HL-60 (cell line): ENCODE data around the gene DCTN2.

Experiments used
- CTCF ChIP-seq: IDR thresholded peaks from one replicate; pipeline ENCODE4 v1.5.1; 2011; ENCODE audit warnings: low read length, control low read depth, inconsistent platforms; ENCODE audit not compliant: insufficient read depth
- GABPA ChIP-seq: IDR thresholded peaks from 2 replicates; pipeline ENCODE4 v1.6.1; 2012; ENCODE audit warnings: low read depth
- POLR2AphosphoS5 ChIP-seq: IDR thresholded peaks from 2 replicates; pipeline ENCODE4 v1.6.1; 2012; ENCODE audit warnings: low read depth
- REST ChIP-seq: IDR thresholded peaks from 2 replicates; pipeline ENCODE4 v1.6.1; 2012; ENCODE audit warnings: low read depth; ENCODE audit not compliant: insufficient replicate concordance

GRCh38 chr12:57496822-57497221, 50.2 kb downstream of the DCTN2 start:
- no peak for TF ChIP-seq CTCF
- no peak; the same call in 1 of the 2 replicates for TF ChIP-seq POLR2AphosphoS5
- no peak for TF ChIP-seq GABPA
- TF ChIP-seq REST: no peak
